ENCODE measurements around the gene SPTBN1.

Gene SPTBN1

GRCh38 chr2:54558188-54559005, 102.3 kb downstream of the SPTBN1 start:
- peak overlapping the region; percentile 91 for H3K27ac Mint-ChIP-seq
- peaks cover 38% of the 10 kb centered on the region for H3K4me1 Mint-ChIP-seq
- CTCF ChIA-PET, result interaction anchor here (0.6 to 3.5 kb wide), 16 partner anchors 11 to 146 kb away, joined by 3 to 36 read pairs (median 6); no protein-coding TSS in a partner anchor
- peaks cover 10% of the 10 kb centered on the region for H3K27me3 Mint-ChIP-seq
- peak overlapping the region; percentile 91 for H3K4me3 Mint-ChIP-seq
- H3K36me3 Mint-ChIP-seq, result peaks cover 31% of the 10 kb centered on the region
- DNase-seq, result peak; percentile 88
- H3K9me3 Mint-ChIP-seq, result no peaks in the 10 kb centered on the region

GRCh38 chr2:54559006-54559445, 102.9 kb downstream of the SPTBN1 start:
- H3K27me3 Mint-ChIP-seq, result peaks cover 10% of the 10 kb centered on the region

GRCh38 chr2:54559593-54560145, 103.5 kb downstream of the SPTBN1 start:
- DNase-seq, result peak; percentile 32
- Mint-ChIP-seq H3K4me3 (peak overlapping the region; percentile 91), H3K4me1 (peaks cover 47% of the 10 kb centered on the region), H3K27ac (peak overlapping the region; percentile 91), H3K36me3 (peaks cover 42% of the 10 kb centered on the region), H3K9me3 (no peaks in the 10 kb centered on the region), H3K27me3 (peaks cover 10% of the 10 kb centered on the region)
- CTCF ChIA-PET, result interaction anchor here (0.6 to 3.5 kb wide), 12 partner anchors 12 to 145 kb away, joined by 3 to 36 read pairs (median 6); no protein-coding TSS in a partner anchor

More at GRCh38 chr2:54559006-54559445, 102.9 kb downstream of the SPTBN1 start:
- peak overlapping the region; percentile 91 for H3K27ac Mint-ChIP-seq
- peak overlapping the region; percentile 91 for H3K4me3 Mint-ChIP-seq
- H3K4me1 Mint-ChIP-seq, result peaks cover 40% of the 10 kb centered on the region
- H3K9me3 Mint-ChIP-seq, result no peaks in the 10 kb centered on the region
- CTCF ChIA-PET, result interaction anchor here (0.6 to 3.5 kb wide), 13 partner anchors 11 to 145 kb away, joined by 3 to 36 read pairs (median 6); no protein-coding TSS in a partner anchor
- H3K36me3 Mint-ChIP-seq, result peaks cover 36% of the 10 kb centered on the region
- peak; percentile 29 for DNase-seq

- Mint-ChIP-seq H3K36me3 (peaks cover 46% of the 10 kb centered on the region), H3K27ac (peak overlapping the region; percentile 91), H3K9me3 (no peaks in the 10 kb centered on the region), H3K27me3 (peaks cover 8% of the 10 kb centered on the region), H3K4me3 (peak overlapping the region; percentile 91), H3K4me1 (peaks cover 50% of the 10 kb centered on the region)
- CTCF ChIA-PET, result interaction anchor here (0.6 to 3.5 kb wide), 5 partner anchors 12 to 45 kb away, joined by 3 to 36 read pairs (median 18); no protein-coding TSS in a partner anchor
- peak; percentile 68 for DNase-seq
Observed at GRCh38 chr2:54560146-54560881, 104.2 kb downstream of the SPTBN1 start.

GRCh38 chr2:54561010-54561409, 104.9 kb downstream of the SPTBN1 start:
- Mint-ChIP-seq H3K36me3 (peaks cover 51% of the 10 kb centered on the region), H3K4me1 (peaks cover 56% of the 10 kb centered on the region), H3K4me3 (peak overlapping the region; percentile 91), H3K27me3 (peaks cover 3% of the 10 kb centered on the region), H3K27ac (peak overlapping the region; percentile 91), H3K9me3 (no peaks in the 10 kb centered on the region)
- peak; percentile 33 for DNase-seq
- CTCF ChIA-PET, result interaction anchor here (3.5 kb wide), 1 partner anchor 37 kb away, joined by 36 read pairs; no protein-coding TSS in a partner anchor

- no peaks in the 10 kb centered on the region for H3K27me3 Mint-ChIP-seq
- H3K4me3 Mint-ChIP-seq, result peak overlapping the region; percentile 3
- CTCF ChIA-PET, result no interaction called here
- peaks cover 53% of the 10 kb centered on the region for H3K36me3 Mint-ChIP-seq
- H3K9me3 Mint-ChIP-seq, result no peaks in the 10 kb centered on the region
- DNase-seq, result no peak
- no peak overlapping the region for H3K27ac Mint-ChIP-seq
- peaks cover 70% of the 10 kb centered on the region for H3K4me1 Mint-ChIP-seq
Observed at GRCh38 chr2:54564439-54564838, 108.3 kb downstream of the SPTBN1 start.

GRCh38 chr2:54565551-54565950, 109.4 kb downstream of the SPTBN1 start:
- H3K36me3 Mint-ChIP-seq, result peaks cover 48% of the 10 kb centered on the region
- H3K27ac Mint-ChIP-seq, result peak overlapping the region; percentile 50
- H3K27me3 Mint-ChIP-seq, result no peaks in the 10 kb centered on the region
- no peaks in the 10 kb centered on the region for H3K9me3 Mint-ChIP-seq
- H3K4me3 Mint-ChIP-seq, result no peak overlapping the region
- H3K4me1 Mint-ChIP-seq, result peaks cover 81% of the 10 kb centered on the region
- DNase-seq, result no peak
- CTCF ChIA-PET, result no interaction called here

GRCh38 chr2:54566896-54567295, 110.8 kb downstream of the SPTBN1 start:
- Mint-ChIP-seq H3K4me3 (peak overlapping the region; percentile 6), H3K4me1 (peaks cover 89% of the 10 kb centered on the region), H3K27ac (peak overlapping the region; percentile 71), H3K36me3 (peaks cover 38% of the 10 kb centered on the region), H3K9me3 (no peaks in the 10 kb centered on the region), H3K27me3 (no peaks in the 10 kb centered on the region)
- CTCF ChIA-PET, result no interaction called here
- DNase-seq, result no peak

GRCh38 chr2:54568876-54569321, 112.8 kb downstream of the SPTBN1 start:
- Mint-ChIP-seq H3K4me3 (peak overlapping the region; percentile 71), H3K27me3 (no peaks in the 10 kb centered on the region), H3K36me3 (peaks cover 36% of the 10 kb centered on the region), H3K4me1 (peaks cover 93% of the 10 kb centered on the region), H3K9me3 (no peaks in the 10 kb centered on the region), H3K27ac (peak overlapping the region; percentile 94)
- CTCF ChIA-PET, result interaction anchor here (1.0 kb wide), 1 partner anchor 10 kb away, joined by 3 read pairs; no protein-coding TSS in a partner anchor
- peak; percentile 37 for DNase-seq

GRCh38 chr2:54569745-54570301, 113.7 kb downstream of the SPTBN1 start:
- CTCF ChIA-PET, result interaction anchor here (1.0 kb wide), 1 partner anchor 9 kb away, joined by 3 read pairs; no protein-coding TSS in a partner anchor
- Mint-ChIP-seq H3K4me3 (peak overlapping the region; percentile 71), H3K36me3 (peaks cover 30% of the 10 kb centered on the region), H3K4me1 (peaks cover 93% of the 10 kb centered on the region), H3K27ac (peak overlapping the region; percentile 94), H3K9me3 (no peaks in the 10 kb centered on the region), H3K27me3 (no peaks in the 10 kb centered on the region)
- peak; percentile 80 for DNase-seq

- H3K36me3 Mint-ChIP-seq, result peaks cover 31% of the 10 kb centered on the region
- H3K27me3 Mint-ChIP-seq, result no peaks in the 10 kb centered on the region
- H3K4me1 Mint-ChIP-seq, result peaks cover 93% of the 10 kb centered on the region
- H3K27ac Mint-ChIP-seq, result peak overlapping the region; percentile 94
- CTCF ChIA-PET, result no interaction called here
- H3K4me3 Mint-ChIP-seq, result peak overlapping the region; percentile 71
- no peak for DNase-seq
- no peaks in the 10 kb centered on the region for H3K9me3 Mint-ChIP-seq
Observed at GRCh38 chr2:54570321-54570855, 114.3 kb downstream of the SPTBN1 start.

GRCh38 chr2:54570925-54571694, 115.0 kb downstream of the SPTBN1 start:
- CTCF ChIA-PET, result interaction anchor here (2.5 to 2.8 kb wide), 2 partner anchors 12 to 47 kb away, joined by 9 to 20 read pairs; no protein-coding TSS in a partner anchor
- H3K9me3 Mint-ChIP-seq, result no peaks in the 10 kb centered on the region

More at GRCh38 chr2:54570925-54571694, 115.0 kb downstream of the SPTBN1 start:
- H3K4me1 Mint-ChIP-seq, result peaks cover 93% of the 10 kb centered on the region
- no peaks in the 10 kb centered on the region for H3K27me3 Mint-ChIP-seq
- peak overlapping the region; percentile 94 for H3K27ac Mint-ChIP-seq
- DNase-seq, result peak; percentile 82
- H3K4me3 Mint-ChIP-seq, result peak overlapping the region; percentile 71
- peaks cover 31% of the 10 kb centered on the region for H3K36me3 Mint-ChIP-seq
